Lung (tissue), 12 donors: Measurements from ENCODE around the gene DPP7. TPM values are rescaled to one million over a fixed set of nuclear protein-coding genes. Genes with fewer than 3 reads are reported as not detected.

ENCODE experiments used
- ATAC-seq: fragments of 200-7000 bp; cut with Tn5 transposase; one replicate; pipeline ENCODE4 v1.9.1; 2020; ENCODE audit warnings: moderate number of reproducible peaks; ENCODE audit not compliant: insufficient read depth, low FRiP score
- DNase-seq, 3 donors: peaks; one replicate each; pipeline ENCODE4 v3.0.0-alpha.2; 2013 to 2017
- H3K27ac ChIP-seq, 2 donors: one replicate each; pipeline ENCODE4 v1.5.1; 2013; ENCODE audit warnings: mild to moderate bottlenecking in 2 of 2, moderate library complexity in 2 of 2, control low read depth in 1 of 2, inconsistent platforms in 1 of 2, low read depth in 1 of 2, low read length in 1 of 2
- H3K27me3 ChIP-seq, 3 donors: one replicate each; pipeline ENCODE4 v1.5.1; 2013; ENCODE audit warnings: low read length in 2 of 3; ENCODE audit not compliant: control insufficient read depth in 3 of 3, insufficient read depth in 3 of 3
- H3K36me3 ChIP-seq, 4 donors: one replicate each; pipeline ENCODE4 v1.5.1; 2013; ENCODE audit warnings: low read length in 4 of 4, mild to moderate bottlenecking in 1 of 4, moderate library complexity in 1 of 4; ENCODE audit not compliant: control insufficient read depth in 4 of 4, insufficient read depth in 4 of 4
- H3K4me1 ChIP-seq, 5 donors: one replicate each; pipeline ENCODE4 v1.5.1; 2013; ENCODE audit warnings: low read length in 5 of 5, mild to moderate bottlenecking in 2 of 5, moderate library complexity in 1 of 5; ENCODE audit not compliant: control insufficient read depth in 5 of 5, insufficient read depth in 5 of 5
- H3K4me3 ChIP-seq: one replicate; pipeline ENCODE4 v1.5.1; 2013; ENCODE audit warnings: mild to moderate bottlenecking, control low read depth, moderate library complexity
- H3K9ac ChIP-seq, 2 donors: one replicate each; pipeline ENCODE4 v1.5.1; 2013; ENCODE audit warnings: low read length in 2 of 2, control low read depth in 1 of 2; ENCODE audit not compliant: insufficient read depth in 1 of 2
- H3K9me3 ChIP-seq, 4 donors: one replicate each; pipeline ENCODE4 v1.5.1; 2013; ENCODE audit warnings: low read length in 3 of 4, mild to moderate bottlenecking in 1 of 4, moderate library complexity in 1 of 4; ENCODE audit not compliant: control insufficient read depth in 4 of 4, insufficient read depth in 3 of 4
- WGBS, 2 donors: extraction: QIAGEN DNeasy Blood & Tissue Kit; methylation state at CpG; one replicate each; pipeline ENCODE4 v1.1.7; 2013; 5-methylcytosine and 5-hydroxymethylcytosine counted together
- polyA plus RNA-seq, 2 donors: library from polyadenylated mRNA; stranded (reverse); fragments of 200-250 nt; gene quantifications; one replicate each; pipeline ENCODE4 v1.2.1, GENCODE V29; 2013
- total RNA-seq, 2 donors: library from RNA; depleted of rRNA in 1 of 2; stranded (reverse); fragments of >200 nt in 1 of 2; gene quantifications; one replicate each; pipeline ENCODE4 v1.2.1, GENCODE V29; 2014 to 2021
- TF ChIP-seq, protein P1 (sequence below): IDR thresholded peaks from 2 replicates; pipeline ENCODE4 v1.5.1; 2012; ENCODE audit warnings: mild to moderate bottlenecking; ENCODE audit errors: control extremely low read depth, extremely low read depth
- donor health status: control.
- donor health status: control.
- donor health status: Bipolar disorder and iron deficiency.
- donor health status: healthy.
- donor health status: DM: yes; HTN: yes; CAD: no.

DPP7 gene
- total and polyA plus RNA-seq, 4 donors = 48.0 to 436 (median 228) TPM

DNA sequence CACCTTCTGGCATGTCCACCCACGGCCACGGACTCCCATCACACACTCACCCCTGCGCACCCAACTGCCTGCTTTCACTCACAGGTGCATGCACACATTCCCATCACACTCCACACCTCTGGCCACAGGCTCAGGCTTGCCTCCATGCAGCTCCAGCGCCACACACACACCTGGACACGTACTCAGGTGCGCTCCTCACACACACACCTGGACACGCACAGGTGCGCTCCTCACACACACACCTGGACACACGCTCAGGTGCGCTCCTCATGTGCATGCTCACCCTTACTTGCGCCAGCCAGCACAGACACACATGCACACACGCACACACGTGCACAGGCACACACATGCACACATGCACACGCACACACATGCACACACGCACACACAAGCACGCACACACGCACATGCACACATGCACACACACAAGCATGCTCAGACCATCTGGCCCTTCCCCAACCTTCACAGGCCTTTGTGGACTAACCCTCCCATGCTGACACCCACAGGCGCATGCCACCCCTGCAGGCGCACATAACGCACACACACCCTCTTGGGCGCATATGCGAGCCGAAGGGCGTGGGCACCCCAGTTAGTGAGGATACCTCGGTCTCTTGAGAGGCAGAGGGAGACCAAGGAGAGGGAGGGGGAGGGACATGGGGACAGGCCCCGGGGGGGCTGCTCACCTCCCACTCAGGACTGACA is 32.7 kb upstream of the DPP7 start:
- Histone ChIP-seq H3K27ac (no peak overlapping the region), H3K4me3 (no peak overlapping the region), H3K4me1 (no peaks in the 10 kb centered on the region), H3K9ac (no peak overlapping the region), H3K36me3 (no peaks in the 10 kb centered on the region), H3K27me3 (peaks cover 0 to 16% (median 7%) of the 10 kb centered on the region in 3 donors), H3K9me3 (peaks cover 0 to under 1% (median 0%) of the 10 kb centered on the region in 4 donors)
- WGBS, 2 donors = 85 to 88% methylated on average over 25 to 26 of the region's 26 CpGs
- no peak for DNase-seq
- TF ChIP-seq, protein P1, sequence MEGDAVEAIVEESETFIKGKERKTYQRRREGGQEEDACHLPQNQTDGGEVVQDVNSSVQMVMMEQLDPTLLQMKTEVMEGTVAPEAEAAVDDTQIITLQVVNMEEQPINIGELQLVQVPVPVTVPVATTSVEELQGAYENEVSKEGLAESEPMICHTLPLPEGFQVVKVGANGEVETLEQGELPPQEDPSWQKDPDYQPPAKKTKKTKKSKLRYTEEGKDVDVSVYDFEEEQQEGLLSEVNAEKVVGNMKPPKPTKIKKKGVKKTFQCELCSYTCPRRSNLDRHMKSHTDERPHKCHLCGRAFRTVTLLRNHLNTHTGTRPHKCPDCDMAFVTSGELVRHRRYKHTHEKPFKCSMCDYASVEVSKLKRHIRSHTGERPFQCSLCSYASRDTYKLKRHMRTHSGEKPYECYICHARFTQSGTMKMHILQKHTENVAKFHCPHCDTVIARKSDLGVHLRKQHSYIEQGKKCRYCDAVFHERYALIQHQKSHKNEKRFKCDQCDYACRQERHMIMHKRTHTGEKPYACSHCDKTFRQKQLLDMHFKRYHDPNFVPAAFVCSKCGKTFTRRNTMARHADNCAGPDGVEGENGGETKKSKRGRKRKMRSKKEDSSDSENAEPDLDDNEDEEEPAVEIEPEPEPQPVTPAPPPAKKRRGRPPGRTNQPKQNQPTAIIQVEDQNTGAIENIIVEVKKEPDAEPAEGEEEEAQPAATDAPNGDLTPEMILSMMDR = no peak
- no peak for ATAC-seq

DNA sequence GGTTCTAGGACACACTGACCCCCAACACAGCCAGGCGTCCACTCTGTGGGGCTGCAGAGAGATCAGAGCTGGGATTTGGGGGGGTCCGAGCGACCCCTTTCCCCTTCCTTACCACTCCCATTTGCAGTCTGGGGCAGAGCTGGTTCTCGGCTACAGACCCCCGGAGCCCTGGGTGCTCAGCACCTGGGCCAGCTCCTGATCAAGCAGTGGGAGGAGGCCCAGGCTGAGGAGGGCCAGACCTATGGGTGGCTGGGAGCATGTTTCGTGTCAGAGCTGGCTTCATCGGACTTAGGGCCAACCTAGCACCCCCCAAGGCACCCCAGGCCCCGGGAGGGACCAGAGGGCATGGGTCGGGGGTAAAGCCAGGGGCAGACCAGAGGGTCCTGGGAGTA is 32.0 kb upstream of the DPP7 start:
- WGBS, 2 donors = 63 to 72% methylated on average over 8 to 9 of the region's 9 CpGs
- TF ChIP-seq, protein P1 = no peak
- no peak overlapping the region for H3K9ac ChIP-seq
- ATAC-seq (no peak), DNase-seq (no peak)
- no peaks in the 10 kb centered on the region for H3K36me3 ChIP-seq
- H3K27me3 ChIP-seq = peaks cover 0 to 21% (median 7%) of the 10 kb centered on the region in 3 donors
- H3K4me1 ChIP-seq = no peaks in the 10 kb centered on the region
- peaks cover 0 to 3% (median 0%) of the 10 kb centered on the region in 4 donors for H3K9me3 ChIP-seq
- H3K27ac ChIP-seq = no peak overlapping the region
- H3K4me3 ChIP-seq = no peak overlapping the region

DNA sequence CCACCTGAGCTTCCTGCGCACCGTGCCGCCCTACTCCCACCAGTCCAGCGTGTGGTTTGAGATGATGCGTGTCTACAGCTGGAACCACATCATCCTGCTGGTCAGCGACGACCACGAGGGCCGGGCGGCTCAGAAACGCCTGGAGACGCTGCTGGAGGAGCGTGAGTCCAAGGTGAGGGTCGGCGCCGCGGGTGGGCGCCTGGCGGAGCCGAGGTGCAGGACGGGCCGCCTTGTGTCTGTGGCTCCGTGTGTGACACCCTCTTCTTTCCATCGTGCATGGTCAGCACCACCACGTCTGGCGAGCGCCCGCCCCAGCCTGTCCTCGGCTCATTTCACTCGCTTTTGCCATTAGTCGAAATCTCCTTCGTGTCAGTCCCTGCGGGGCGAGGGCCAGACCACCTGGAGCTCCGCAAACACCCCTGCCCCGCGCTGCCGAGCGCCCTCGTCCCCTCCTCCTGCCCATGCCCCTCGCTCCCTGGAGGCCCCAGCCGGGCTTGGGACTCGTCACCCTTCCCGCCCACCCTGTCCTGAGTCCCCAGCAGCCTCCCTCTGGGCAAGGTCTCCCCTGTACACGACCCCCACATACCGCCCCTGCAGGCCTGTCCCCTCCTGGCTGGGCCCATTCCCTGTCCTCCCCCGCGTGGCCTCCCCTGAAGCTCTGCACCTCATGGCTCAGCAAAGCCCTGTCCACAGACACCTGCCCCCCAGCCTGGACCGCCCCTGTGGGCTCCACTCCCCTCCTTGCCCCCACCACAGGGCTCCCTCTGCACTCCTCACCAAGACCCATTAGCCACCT is 31.4 kb upstream of the DPP7 start:
- no peak overlapping the region for H3K9ac ChIP-seq
- ATAC-seq (no peak), DNase-seq (no peak)
- H3K27me3 ChIP-seq = peaks cover 0 to 22% (median 7%) of the 10 kb centered on the region in 3 donors
- TF ChIP-seq, protein P1 = no peak
- H3K36me3 ChIP-seq = no peaks in the 10 kb centered on the region
- no peak overlapping the region for H3K4me3 ChIP-seq
- peaks cover 0 to 3% (median 0%) of the 10 kb centered on the region in 4 donors for H3K9me3 ChIP-seq
- H3K27ac ChIP-seq = no peak overlapping the region
- no peaks in the 10 kb centered on the region for H3K4me1 ChIP-seq
- WGBS, 2 donors = 53 to 63% methylated on average over 47 to 48 of the region's 49 CpGs
